HG03159 (cell line): Measurements from ENCODE around the gene ATG5.

Experiments used
- ATAC-seq: cut with Tn5 transposase; IDR thresholded peaks from one replicate; pipeline ENCODE4 v1.9.1; 2021; ENCODE audit warnings: mild to moderate bottlenecking, moderate library complexity; ENCODE audit not compliant: unreplicated experiment

The ATG5 gene

DNA sequence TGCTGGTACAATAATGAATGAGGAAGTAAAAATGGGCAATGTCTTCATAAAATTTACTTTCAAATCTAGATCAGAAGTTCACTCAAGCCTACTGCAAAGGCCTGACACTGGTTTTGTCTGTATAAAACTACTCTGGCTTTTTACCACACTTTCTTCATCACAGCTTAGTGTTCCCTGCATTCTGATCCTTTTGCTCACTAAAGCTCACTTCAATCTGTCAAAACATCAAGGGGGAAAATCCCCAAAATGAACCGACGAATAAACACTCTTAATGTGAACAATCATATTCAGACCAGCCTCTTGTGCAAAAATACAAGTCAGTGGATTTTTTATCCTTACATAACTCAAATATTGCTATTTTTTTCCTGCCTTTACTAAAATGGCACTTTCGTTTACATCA is 140.9 kb downstream of the ATG5 start:
- no peak for ATAC-seq

DNA sequence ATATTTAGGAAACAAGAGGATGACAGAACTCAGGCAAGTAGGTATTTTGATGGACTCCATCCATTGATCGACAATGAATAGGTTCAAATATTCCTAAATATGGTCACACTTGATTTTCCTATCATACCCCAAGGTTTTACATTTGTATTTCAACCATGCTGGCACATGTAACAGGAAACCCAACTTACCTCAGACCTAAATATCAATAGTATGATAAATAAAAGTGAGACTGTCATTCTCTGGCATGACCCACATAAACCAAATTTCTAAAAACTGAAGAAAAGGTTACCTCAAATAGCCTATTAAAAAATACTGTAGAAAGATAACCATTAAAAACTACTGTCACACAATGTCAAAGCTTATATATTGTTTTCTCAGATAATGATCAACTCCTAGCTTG is 142.1 kb downstream of the ATG5 start:
- ATAC-seq = no peak

GRCh38 chr6:106182455-106182854 is 143.1 kb downstream of the ATG5 start:
- ATAC-seq = peak; percentile 81

- peak; percentile 29 for ATAC-seq
Measured at GRCh38 chr6:106181664-106182418, 143.7 kb downstream of the ATG5 start.

DNA sequence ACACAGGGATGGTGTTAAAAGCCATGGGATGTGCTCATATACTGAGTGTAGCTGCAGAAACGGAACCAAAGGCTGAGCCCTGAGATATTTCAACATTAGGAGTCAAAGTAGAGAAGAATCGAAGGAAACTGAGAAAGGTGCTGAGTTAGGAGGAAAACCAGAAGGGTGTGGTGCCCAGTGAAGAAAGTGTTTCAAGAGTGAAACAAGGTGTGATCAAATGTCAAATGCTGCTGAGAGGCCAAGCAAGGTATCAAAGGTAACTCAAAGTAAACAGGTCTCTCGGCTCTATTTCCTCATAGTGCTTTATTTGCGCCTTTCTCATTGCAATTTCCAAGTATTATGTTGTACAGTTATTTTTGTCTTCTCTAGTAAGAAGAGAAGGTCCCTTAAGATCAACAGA is 145.4 kb downstream of the ATG5 start:
- no peak for ATAC-seq

- ATAC-seq = no peak
Measured at GRCh38 chr6:106178900-106179299, 146.7 kb downstream of the ATG5 start.

DNA sequence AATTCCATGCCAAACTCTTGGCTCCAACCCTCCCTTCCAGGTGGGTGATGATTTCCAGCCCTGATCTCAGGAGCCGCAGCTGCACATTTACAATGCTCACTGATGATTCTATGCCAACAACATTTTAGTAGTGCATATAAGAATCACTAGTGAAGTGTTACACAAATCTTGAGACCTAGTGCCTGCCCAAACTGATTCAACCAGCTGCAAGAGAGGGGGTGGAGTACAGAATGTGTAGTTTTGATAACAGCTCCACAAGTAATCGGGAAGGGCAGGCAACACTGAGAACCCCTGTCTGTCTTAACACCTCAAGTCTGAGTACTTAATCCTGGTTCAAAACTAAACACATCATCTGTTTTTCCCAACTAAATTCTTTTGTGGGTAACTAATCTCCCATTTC is 147.8 kb downstream of the ATG5 start:
- no peak for ATAC-seq

- no peak for ATAC-seq
Measured at GRCh38 chr6:106173124-106173879, 152.3 kb downstream of the ATG5 start.

GRCh38 chr6:106170030-106170791 is 155.3 kb downstream of the ATG5 start:
- no peak for ATAC-seq

DNA sequence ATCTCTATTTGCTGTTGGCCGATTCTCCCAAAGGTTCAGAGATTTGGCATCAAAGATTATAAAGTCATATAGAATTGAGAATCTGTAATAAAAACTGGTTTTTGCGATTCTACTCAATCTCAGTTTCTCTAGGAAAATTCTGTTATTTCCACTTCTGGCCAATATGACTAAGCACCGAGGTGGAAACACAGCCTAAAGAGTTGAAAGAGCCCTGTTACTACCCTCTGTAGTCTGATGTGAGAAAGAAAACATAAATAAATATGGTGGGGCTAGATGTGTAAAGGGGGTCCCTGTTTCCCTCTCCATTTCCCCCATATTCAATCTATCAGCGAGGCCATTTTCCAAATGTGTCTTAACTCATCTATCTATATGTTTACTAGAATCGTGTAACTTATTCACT is 156.0 kb downstream of the ATG5 start:
- no peak for ATAC-seq

- ATAC-seq = no peak
Measured at GRCh38 chr6:106168097-106168888, 157.3 kb downstream of the ATG5 start.

DNA sequence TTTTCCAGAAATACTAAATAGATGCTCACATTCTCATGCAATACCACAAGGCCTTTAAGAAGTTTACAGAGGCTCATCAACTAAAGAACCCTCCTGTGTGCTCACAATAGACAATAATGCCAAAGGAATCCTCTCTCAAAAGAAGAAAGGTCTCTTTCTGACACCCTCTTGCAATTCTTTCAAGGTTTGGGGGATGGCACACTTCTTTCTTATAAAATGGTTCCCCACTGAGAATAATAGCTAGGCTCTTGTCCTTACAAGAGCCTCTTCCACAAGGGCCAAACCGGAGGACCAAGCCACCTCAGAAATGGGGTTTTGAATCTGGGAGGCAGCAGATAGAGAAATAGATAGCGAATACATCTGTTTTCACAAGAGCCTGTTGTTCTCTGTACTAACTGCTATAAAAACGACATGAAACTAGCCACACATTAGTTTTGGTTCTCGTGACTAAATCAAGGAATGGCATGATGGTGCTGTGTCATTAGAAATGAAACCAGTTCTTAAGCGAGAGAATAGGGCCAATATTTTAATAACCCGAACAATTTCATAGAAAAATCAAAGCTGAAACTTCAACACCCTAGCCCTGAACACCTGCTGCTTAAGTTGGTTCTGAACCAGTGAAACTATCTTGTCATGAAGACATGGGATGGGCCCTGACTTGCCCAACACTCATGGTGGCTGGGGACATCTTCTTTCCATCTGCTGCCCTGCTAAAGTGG is 158.3 kb downstream of the ATG5 start:
- ATAC-seq = peak; percentile 42

DNA sequence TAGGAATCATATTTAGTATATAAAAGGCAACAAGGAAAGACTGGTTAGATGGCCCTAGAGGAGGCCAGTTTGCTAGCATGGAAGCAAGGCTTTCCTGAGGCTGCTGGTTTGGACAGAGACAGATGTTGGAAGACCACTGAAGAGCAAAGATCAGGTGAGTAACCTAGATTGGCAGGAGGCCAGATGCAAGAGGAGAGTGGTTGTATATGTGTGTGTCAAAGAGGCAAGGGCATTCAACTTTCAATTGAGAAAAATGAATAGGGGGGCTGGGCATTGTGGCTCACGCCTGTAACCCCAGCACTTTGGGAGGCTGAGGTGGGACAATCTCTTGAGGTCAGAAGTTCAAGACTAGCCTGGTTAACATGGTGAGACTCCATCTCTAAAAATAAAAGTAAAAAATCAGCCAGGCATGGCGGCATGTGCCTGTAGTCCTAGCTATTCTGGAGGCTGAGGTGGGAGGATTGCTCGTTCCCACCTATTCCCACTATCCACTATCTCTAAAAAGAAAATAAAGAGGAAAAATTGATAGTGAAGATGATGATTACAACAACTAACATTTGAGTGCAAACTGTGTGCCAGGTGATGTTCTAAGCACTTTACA is 159.6 kb downstream of the ATG5 start:
- ATAC-seq = no peak

DNA sequence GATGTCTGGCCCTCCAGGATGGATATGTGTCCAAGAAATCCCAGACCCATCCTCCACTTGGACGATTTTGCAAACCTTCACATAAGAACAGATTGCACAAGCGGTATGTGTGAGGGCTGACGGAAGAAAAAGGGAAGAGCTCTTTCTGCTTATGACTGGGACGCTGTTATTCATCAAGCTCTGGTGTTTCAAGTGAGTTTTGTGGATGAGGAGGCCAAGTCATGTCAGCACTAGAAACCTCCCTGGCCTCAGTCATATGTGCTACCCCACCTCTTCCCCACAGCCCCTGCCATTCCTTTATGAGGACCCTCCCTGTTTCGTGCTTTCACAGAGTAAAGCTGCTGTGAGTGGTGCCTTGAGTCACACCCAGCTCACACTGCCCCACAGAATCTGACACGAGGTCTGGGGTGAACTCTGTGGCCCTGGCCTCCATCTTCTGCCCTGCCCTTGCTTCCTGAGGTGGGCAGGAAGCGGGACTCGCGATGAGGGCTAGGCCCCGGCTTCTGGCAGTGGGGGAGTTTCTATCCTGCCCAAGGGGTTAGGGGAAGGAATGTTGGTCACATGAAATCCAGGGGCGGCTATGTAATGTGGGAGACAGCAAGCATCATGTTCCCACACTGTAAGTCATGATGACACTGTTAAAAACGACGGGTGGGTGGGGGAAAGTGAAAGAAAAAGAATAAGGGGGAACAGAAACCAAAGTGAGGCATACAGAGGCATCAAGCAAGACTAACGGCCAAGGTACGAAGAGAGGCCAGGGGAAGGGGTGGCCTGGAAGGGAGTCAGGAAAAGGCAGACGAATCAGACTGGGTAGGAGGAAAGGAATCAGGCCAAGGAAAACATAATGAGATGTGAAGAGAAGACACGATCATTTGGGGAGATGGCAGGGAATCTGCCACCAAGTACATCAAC is 161.3 kb downstream of the ATG5 start:
- ATAC-seq = peak; percentile 54

DNA sequence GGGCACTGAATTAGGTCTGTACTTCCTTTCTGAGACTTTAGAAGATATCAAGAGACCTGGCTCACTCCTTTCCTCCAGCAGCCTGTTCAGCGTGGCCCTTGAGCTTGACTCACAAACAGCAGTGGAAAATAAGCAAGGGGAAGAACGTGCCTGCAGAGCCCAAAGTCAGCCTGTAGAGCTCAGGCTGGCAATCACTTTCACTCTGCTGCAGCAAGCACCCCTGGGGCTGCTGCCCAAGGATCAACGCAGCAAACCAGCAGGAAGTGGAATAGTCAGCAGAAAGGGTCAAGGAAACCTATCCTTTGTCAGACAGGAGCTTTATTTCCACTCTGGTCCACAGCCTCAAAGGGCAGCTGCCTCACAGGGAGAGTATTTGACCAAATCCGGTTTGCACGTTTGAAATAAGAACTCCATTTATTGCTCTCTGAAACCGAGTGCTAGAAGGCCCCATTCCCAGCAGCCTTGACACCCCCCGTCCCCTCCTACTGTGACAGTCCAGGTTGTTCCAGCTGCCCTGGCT is 162.1 kb downstream of the ATG5 start:
- peak; percentile 29 for ATAC-seq

GRCh38 chr6:106162921-106163320 is 162.6 kb downstream of the ATG5 start:
- ATAC-seq = no peak

GRCh38 chr6:106161893-106162292 is 163.7 kb downstream of the ATG5 start:
- ATAC-seq = no peak

- no peak for ATAC-seq
Measured at GRCh38 chr6:106161311-106161874, 164.2 kb downstream of the ATG5 start.
